GM12878 (cell line): Measurements from ENCODE around the gene PGBD5.

Experiments
- CEBPB ChIP-seq, 2 experiments: fragments of 150-350 bp in 1 of 2; IDR thresholded peaks; 2 replicates each; pipeline ENCODE4 v1.6.1; 2012 to 2014; ENCODE audit warnings: low read depth in 2 of 2, low read length in 2 of 2, borderline replicate concordance in 1 of 2, inconsistent platforms in 1 of 2
- CTCF ChIP-seq, 3 experiments: IDR thresholded peaks in 2 of 3; conservative IDR thresholded peaks in 1 of 3; 2 replicates each; pipeline ENCODE4 v1.5.1; 2011; ENCODE audit warnings: low read depth in 3 of 3, low read length in 3 of 3, mild to moderate bottlenecking in 3 of 3, control low read depth in 2 of 3, moderate library complexity in 2 of 3, inconsistent platforms in 1 of 3, mixed read lengths in 1 of 3; ENCODE audit not compliant: control insufficient read depth in 2 of 3, insufficient read depth in 1 of 3; ENCODE audit errors: extremely low read depth in 1 of 3
- PAX8 ChIP-seq: fragments of 450-650 bp; IDR thresholded peaks from 2 replicates; pipeline ENCODE4 v1.6.1; 2017; ENCODE audit warnings: mild to moderate bottlenecking, moderate library complexity
- SMAD1 ChIP-seq: fragments of 450-650 bp; IDR thresholded peaks from 2 replicates; pipeline ENCODE4 v1.6.1; 2018; ENCODE audit warnings: mild to moderate bottlenecking, low read depth; ENCODE audit not compliant: partially characterized antibody
- SMC3 ChIP-seq: IDR thresholded peaks from 2 replicates; pipeline ENCODE4 v1.6.1; 2011; ENCODE audit warnings: low read length, improper control_type of control experiment, borderline replicate concordance
- TAF1 ChIP-seq: IDR thresholded peaks from 2 replicates; pipeline ENCODE4 v1.6.1; 2011; ENCODE audit warnings: mild to moderate bottlenecking, low read depth, low read length, borderline replicate concordance

GRCh38 chr1:230361941-230362340 is 64.2 kb downstream of the PGBD5 start:
- no peak for TF ChIP-seq SMAD1
- TF ChIP-seq TAF1: no peak
- no peak for TF ChIP-seq SMC3
- TF ChIP-seq CEBPB (IDR thresholded peaks at IDR 0.05; ENCODE audit: borderline replicate concordance in 1 of 2, low read depth in 2 of 2, low read length in 2 of 2): no peak
- TF ChIP-seq PAX8: no peak
- TF ChIP-seq CTCF (IDR thresholded peaks at IDR 0.05 in 2 of 3, conservative IDR thresholded peaks at IDR 0.05 in 1 of 3; ENCODE audit: control insufficient read depth in 2 of 3, extremely low read depth in 1 of 3, insufficient read depth in 1 of 3, low read depth in 3 of 3, low read length in 3 of 3): no peak
